GM23248 (cell line): Measurements from ENCODE around the gene XPNPEP1. TPM values are rescaled to one million over a fixed set of nuclear protein-coding genes. Genes with fewer than 3 reads are reported as not detected.

Experiments used
- DNase-seq: peaks from one replicate; pipeline ENCODE4 v3.0.0-alpha.2; 2015
- H2AFZ ChIP-seq: fragments of 200-600 bp; sonication (generic); 2 replicates; pipeline ENCODE4 v1.6.1; 2016; ENCODE audit warnings: antibody characterized with exemption
- H3F3A ChIP-seq: fragments of 200-600 bp; sonication (generic); 2 replicates; pipeline ENCODE4 v1.6.1; 2016; ENCODE audit warnings: mild to moderate bottlenecking, antibody characterized with exemption, mixed run types; ENCODE audit not compliant: insufficient read depth
- H3K27ac ChIP-seq: fragments of 200-600 bp; sonication (generic); 2 replicates; pipeline ENCODE4 v1.5.1; 2016; ENCODE audit warnings: mild to moderate bottlenecking
- H3K27me3 ChIP-seq: fragments of 200-600 bp; sonication (generic); replicated peaks from 2 replicates; pipeline ENCODE4 v1.6.1; 2016; ENCODE audit warnings: mild to moderate bottlenecking; ENCODE audit not compliant: insufficient read depth
- H3K36me3 ChIP-seq: fragments of 200-600 bp; sonication (generic); 2 replicates; pipeline ENCODE4 v1.6.1; 2016; ENCODE audit warnings: low read depth, mild to moderate bottlenecking
- H3K4me1 ChIP-seq: fragments of 200-600 bp; sonication (generic); 2 replicates; pipeline ENCODE4 v1.6.1; 2016; ENCODE audit warnings: mild to moderate bottlenecking; ENCODE audit not compliant: insufficient read depth
- H3K4me2 ChIP-seq: fragments of 200-600 bp; sonication (generic); one replicate; pipeline ENCODE4 v1.6.1; 2016; ENCODE audit warnings: mild to moderate bottlenecking; ENCODE audit not compliant: unreplicated experiment
- H3K4me3 ChIP-seq: fragments of 200-600 bp; sonication (generic); 2 replicates; pipeline ENCODE4 v1.5.1; 2016; ENCODE audit warnings: mild to moderate bottlenecking
- H3K79me2 ChIP-seq: fragments of 200-600 bp; sonication (generic); 2 replicates; pipeline ENCODE4 v1.6.1; 2016; ENCODE audit warnings: mild to moderate bottlenecking; ENCODE audit not compliant: insufficient read depth
- H3K9ac ChIP-seq: fragments of 200-600 bp; sonication (generic); 2 replicates; pipeline ENCODE4 v1.6.1; 2016; ENCODE audit warnings: mild to moderate bottlenecking
- H3K9me2 ChIP-seq: fragments of 200-600 bp; sonication (generic); 2 replicates; pipeline ENCODE4 v1.6.1; 2016; ENCODE audit warnings: mixed run types, mild to moderate bottlenecking, moderate library complexity; ENCODE audit not compliant: insufficient read depth
- H3K9me3 ChIP-seq: fragments of 200-600 bp; sonication (generic); one replicate; pipeline ENCODE4 v1.6.1; 2017; ENCODE audit warnings: low read depth
- H4K20me1 ChIP-seq: fragments of 200-600 bp; sonication (generic); 2 replicates; pipeline ENCODE4 v1.6.0; 2016; ENCODE audit not compliant: insufficient read depth
- EZH2 ChIP-seq: fragments of 200-600 bp; sonication (generic); IDR thresholded peaks from 2 replicates; pipeline ENCODE4 v1.6.1; 2018; ENCODE audit warnings: antibody characterized with exemption, mild to moderate bottlenecking; ENCODE audit not compliant: insufficient read depth, poor library complexity, severe bottlenecking
- EZH2phosphoT487 ChIP-seq: fragments of 200-600 bp; sonication (generic); IDR thresholded peaks from 2 replicates; pipeline ENCODE4 v1.6.1; 2018; ENCODE audit warnings: antibody characterized with exemption, moderate library complexity, mild to moderate bottlenecking, low read depth; ENCODE audit not compliant: insufficient read depth
- WGBS, 2 experiments: methylation state at CpG; one replicate each; pipeline ENCODE4 v1.1.6; 2015 to 2017; ENCODE audit warnings: low lambda C conversion rate in 2 of 2, low coverage in 1 of 2; ENCODE audit errors: missing lambda C conversion rate in 2 of 2; 5-methylcytosine and 5-hydroxymethylcytosine counted together
- in situ Hi-C: fragments of 300-500 bp; cut with MboI; formaldehyde crosslinking; loops from 2 replicates; pipeline ENCODE4 v1.15.0; 2020
- polyA plus RNA-seq: library from polyadenylated mRNA; unstranded; fragments of >200 nt; fragmentation: Nextera tagmentation; extraction: Ambion mirVana; gene quantifications from 2 replicates; pipeline ENCODE4 v1.2.1, GENCODE V29; 2016
- total RNA-seq: library from RNA; depleted of rRNA; stranded (reverse); fragments of >200 nt; shearing (Covaris generic); gene quantifications from 2 replicates; pipeline ENCODE4 v1.2.3, GENCODE V29; 2014

Gene XPNPEP1
- total and polyA plus RNA-seq, 2 experiments from 2014 or later: 48.2 to 108 TPM

DNA sequence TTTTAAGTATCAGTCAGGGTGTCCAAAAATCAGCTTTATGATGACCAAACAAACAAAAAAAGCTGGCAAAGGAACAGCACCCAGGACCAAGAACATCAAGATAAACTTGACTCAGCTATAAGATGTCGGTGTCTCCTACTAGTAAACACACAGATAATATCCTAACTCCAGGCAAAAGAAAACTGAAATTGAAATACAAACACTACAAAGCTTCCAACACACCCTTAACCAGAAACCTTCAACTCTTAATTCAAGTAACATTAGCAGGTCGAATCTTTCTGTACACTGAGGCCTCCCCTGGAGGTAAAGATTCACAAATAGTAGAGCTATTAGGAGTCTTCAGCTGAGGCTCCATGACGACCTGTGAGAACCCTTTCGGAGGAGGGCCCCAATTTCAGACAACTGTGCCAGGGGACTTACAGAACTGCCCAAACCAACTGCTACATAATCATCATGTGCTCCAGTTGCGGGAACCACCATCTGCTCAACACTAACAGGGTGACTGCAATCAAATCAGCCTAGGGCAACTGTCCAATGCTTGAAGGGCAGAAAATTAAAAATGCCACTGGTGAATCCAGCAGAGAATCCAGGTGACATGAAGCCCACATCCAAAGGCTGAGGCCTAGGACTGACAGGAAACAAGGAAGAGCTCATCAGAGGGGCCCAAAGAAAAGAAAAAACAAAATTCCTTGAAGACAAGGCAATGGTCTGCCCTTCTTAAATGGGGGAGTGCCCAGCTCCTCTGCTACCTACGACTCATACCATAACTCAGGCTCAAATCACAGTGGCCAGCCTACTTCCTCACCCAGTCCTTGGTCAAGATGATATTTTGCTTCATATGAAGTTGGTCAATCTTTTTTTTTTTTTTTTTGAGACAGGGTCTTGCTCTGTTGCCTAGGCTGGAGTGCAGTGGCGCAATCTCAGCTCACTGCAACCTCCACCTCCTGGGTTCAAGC is 20.0 kb downstream of the XPNPEP1 start:
- Histone ChIP-seq H4K20me1 (0 out of 2 replicates have a peak, but pooled peaks cover 3% of the 10 kb centered on the region), H3K9ac (peak overlapping the region; percentile 50), H3K4me2 (peak overlapping the region; percentile 40), H3K4me3 (peak overlapping the region; percentile 46), H2AFZ (peak overlapping the region; percentile 29), H3K79me2 (peaks cover 93% of the 10 kb centered on the region), H3K9me2 (no peaks in the 10 kb centered on the region), H3F3A (peaks cover 25% of the 10 kb centered on the region), H3K36me3 (peaks cover 4% of the 10 kb centered on the region), H3K4me1 (peaks cover 39% of the 10 kb centered on the region), H3K27ac (peak overlapping the region; percentile 68), H3K27me3 (no peaks in the 10 kb centered on the region), H3K9me3 (no peaks in the 10 kb centered on the region)
- in situ Hi-C loops: no loop called here
- DNase-seq: peak; percentile 76
- 50 to 54% methylated on average over 7 of the region's 7 CpGs for WGBS, 2 experiments
- no peak for TF ChIP-seq EZH2
- no peak for TF ChIP-seq EZH2phosphoT487

DNA sequence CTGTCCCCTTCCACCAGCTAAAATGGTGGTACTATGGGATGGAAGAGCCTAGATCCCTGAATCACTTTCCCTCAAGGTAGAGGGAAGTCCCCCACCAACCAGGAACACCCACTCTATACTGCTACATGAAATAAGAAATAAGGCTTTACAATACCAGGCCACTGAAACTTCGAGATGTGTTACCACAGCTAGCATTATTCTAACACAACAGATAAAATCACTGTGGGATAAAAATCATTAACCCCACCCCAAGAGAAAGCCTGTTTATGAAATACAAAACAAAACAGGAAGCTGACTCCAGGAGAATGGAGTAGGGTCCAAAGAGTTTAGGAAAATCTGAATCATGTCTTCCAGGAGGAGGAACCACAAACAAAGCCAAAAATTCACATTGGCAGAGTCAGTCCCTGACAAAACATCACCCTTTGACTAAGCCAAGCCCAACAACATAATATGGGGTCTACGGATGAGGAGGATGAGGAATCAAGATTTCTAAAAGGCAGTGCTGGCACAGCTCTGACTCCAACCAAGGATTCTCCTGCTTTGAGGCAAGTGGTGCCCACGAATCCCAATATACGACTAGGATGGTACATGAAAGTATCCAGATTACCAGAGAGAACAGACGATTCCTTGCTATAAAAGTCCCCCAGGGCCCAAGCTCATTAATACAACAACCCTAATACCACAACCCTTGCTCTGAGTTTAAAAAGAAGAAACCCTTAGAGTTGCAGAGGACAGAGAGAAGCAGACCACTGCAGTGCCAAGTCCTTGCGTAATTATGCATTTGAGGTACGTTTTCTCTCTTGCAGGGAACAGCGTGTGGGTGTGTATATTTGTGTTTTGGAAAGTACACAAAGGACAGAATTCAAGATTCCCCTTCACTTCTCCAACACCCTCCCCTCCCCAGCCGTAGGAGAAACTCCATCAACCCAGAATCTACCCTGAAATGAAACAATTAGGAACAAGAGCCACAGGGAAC is 23.7 kb downstream of the XPNPEP1 start:
- Histone ChIP-seq H3K9me2 (no peaks in the 10 kb centered on the region), H3F3A (peaks cover 45% of the 10 kb centered on the region), H3K9ac (peak overlapping the region; percentile 68), H3K4me2 (peak overlapping the region; percentile 45), H3K27ac (peak overlapping the region; percentile 91), H4K20me1 (0 out of 2 replicates have a peak, but pooled peaks cover 3% of the 10 kb centered on the region), H2AFZ (peak overlapping the region; percentile 20; the same call in 1 of the 2 replicates), H3K79me2 (peaks cover 85% of the 10 kb centered on the region), H3K27me3 (no peaks in the 10 kb centered on the region), H3K36me3 (peaks cover 4% of the 10 kb centered on the region; the same call in 1 of the 2 replicates), H3K4me3 (peak overlapping the region; percentile 37; the same call in 1 of the 2 replicates), H3K4me1 (peaks cover 57% of the 10 kb centered on the region), H3K9me3 (no peaks in the 10 kb centered on the region)
- peak; percentile 94 for DNase-seq
- in situ Hi-C loops: no loop called here
- WGBS, 2 experiments: 8 to 11% methylated on average over 9 of the region's 9 CpGs
- TF ChIP-seq EZH2 (no peak), EZH2phosphoT487 (no peak)

DNA sequence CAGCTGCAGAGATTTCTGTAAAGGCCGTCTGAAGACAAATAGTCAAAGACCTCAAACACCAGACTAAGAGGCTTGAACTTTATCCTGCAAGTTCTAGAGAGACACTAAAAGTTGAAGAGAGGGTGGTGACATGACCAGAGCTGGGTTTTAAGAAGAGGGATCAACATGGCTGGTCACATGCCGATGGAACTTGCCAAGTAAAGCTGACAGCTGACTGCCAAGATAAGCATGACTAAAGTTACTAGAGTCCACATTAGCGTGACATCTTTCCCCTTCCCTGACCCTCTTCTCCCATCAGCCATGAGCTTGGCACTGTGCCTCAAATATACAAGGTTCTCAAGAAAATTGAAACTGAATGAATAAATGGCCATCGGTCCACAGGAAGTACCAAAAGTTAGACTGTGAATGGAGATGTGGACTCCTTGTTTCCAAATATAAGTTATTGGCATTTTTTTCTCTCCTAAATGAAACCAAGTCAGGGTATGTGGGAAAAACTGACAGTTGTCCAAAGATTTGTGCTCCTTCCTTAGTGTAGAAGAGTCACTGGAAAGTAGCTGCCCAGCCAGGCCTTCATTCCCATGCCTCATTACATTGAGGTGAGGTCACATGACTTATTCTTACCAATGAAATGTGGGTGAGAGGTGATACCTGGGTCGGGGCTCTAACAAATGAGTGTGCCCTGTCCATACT is 24.5 kb downstream of the XPNPEP1 start:
- Histone ChIP-seq H3K27me3 (no peaks in the 10 kb centered on the region), H3K36me3 (peaks cover 4% of the 10 kb centered on the region; the same call in 1 of the 2 replicates), H3K4me1 (peaks cover 63% of the 10 kb centered on the region), H3K79me2 (peaks cover 80% of the 10 kb centered on the region), H3K9me2 (no peaks in the 10 kb centered on the region), H3K27ac (peak overlapping the region; percentile 91), H3K4me2 (peak overlapping the region; percentile 45), H3F3A (peaks cover 53% of the 10 kb centered on the region), H3K4me3 (no peak overlapping the region), H4K20me1 (0 out of 2 replicates have a peak, but pooled peaks cover 3% of the 10 kb centered on the region), H3K9me3 (no peaks in the 10 kb centered on the region), H3K9ac (peak overlapping the region; percentile 68), H2AFZ (no peak overlapping the region)
- 39 to 41% methylated on average over 5 of the region's 5 CpGs for WGBS, 2 experiments
- TF ChIP-seq EZH2phosphoT487 (no peak), EZH2 (no peak)
- peak; percentile 57 for DNase-seq
- in situ Hi-C loops: no loop called here
